Sigmoid colon (tissue), 4 donors: Measurements from ENCODE around the gene UNC79.

Source experiments
- POLR2A ChIP-seq, 2 donors: fragments of 450-650 bp; IDR thresholded peaks; one replicate each; pipeline ENCODE4 v1.6.1; 2016; ENCODE audit warnings: antibody characterized with exemption in 2 of 2, mild to moderate bottlenecking in 2 of 2, moderate library complexity in 2 of 2
- POLR2AphosphoS5 ChIP-seq, 4 donors: sonication (generic); formaldehyde crosslinking; IDR thresholded peaks; one replicate each; pipeline ENCODE4 v1.6.1; 2017; ENCODE audit warnings: antibody characterized with exemption in 4 of 4

- TF ChIP-seq POLR2AphosphoS5 (IDR thresholded peaks at IDR 0.05) (no peak), POLR2A (IDR thresholded peaks at IDR 0.05) (no peak)
Measured at GRCh38 chr14:93430315-93431035, at the start of gene UNC79.
